Gastroesophageal sphincter (tissue), 4 donors: ENCODE measurements around the gene ZBP1. TPM values are rescaled to one million over a fixed set of nuclear protein-coding genes. Genes with fewer than 3 reads are reported as not detected.

ENCODE experiments used
- ATAC-seq: fragments of 150-250 bp; one replicate; pipeline ENCODE4 v1.9.1; 2016; ENCODE audit warnings: mild to moderate bottlenecking, moderate library complexity
- H3K27ac ChIP-seq, 4 donors: fragments of 200-600 bp; sonication (generic) in 3 of 4; 1 replicate in 3 of 4; 2 replicates in 1 of 4; pipeline ENCODE4 v1.5.1; 2016 to 2019
- H3K27me3 ChIP-seq: fragments of 200-600 bp; sonication (generic); one replicate; pipeline ENCODE4 v1.5.1; 2019
- H3K36me3 ChIP-seq, 2 donors: fragments of 200-600 bp; sonication (generic); one replicate each; pipeline ENCODE4 v1.5.1; 2019; ENCODE audit warnings: control low read depth in 1 of 2
- H3K4me1 ChIP-seq, 3 donors: fragments of 200-600 bp; sonication (generic); 1 replicate in 2 of 3; 2 replicates in 1 of 3; pipeline ENCODE4 v1.5.1; 2016 to 2019; ENCODE audit warnings: control low read depth in 2 of 3
- H3K4me3 ChIP-seq, 2 donors: fragments of 200-600 bp; sonication (generic); one replicate each; pipeline ENCODE4 v1.5.1; 2019; ENCODE audit warnings: mild to moderate bottlenecking in 1 of 2, moderate library complexity in 1 of 2
- H3K9me3 ChIP-seq, 3 donors: fragments of 200-600 bp; sonication (generic); one replicate each; pipeline ENCODE4 v1.5.1; 2017 to 2019; ENCODE audit warnings: control low read depth in 2 of 3
- EP300 ChIP-seq: sonication (generic); formaldehyde crosslinking; IDR thresholded peaks from one replicate; pipeline ENCODE4 v1.6.1; 2017; ENCODE audit warnings: antibody characterized with exemption, mild to moderate bottlenecking
- POLR2A ChIP-seq, 2 donors: fragments of 450-650 bp; IDR thresholded peaks; one replicate each; pipeline ENCODE4 v1.6.1; 2017; ENCODE audit warnings: antibody characterized with exemption in 2 of 2, mild to moderate bottlenecking in 2 of 2, moderate library complexity in 1 of 2
- POLR2AphosphoS5 ChIP-seq: sonication (generic); formaldehyde crosslinking; IDR thresholded peaks from one replicate; pipeline ENCODE4 v1.6.1; 2017; ENCODE audit warnings: antibody characterized with exemption
- WGBS, 2 donors: methylation state at CpG; one replicate each; pipeline ENCODE4 v1.1.5; 2018; ENCODE audit warnings: low coverage in 1 of 2; 5-methylcytosine and 5-hydroxymethylcytosine counted together
- total RNA-seq, 4 donors: library from RNA; depleted of rRNA; stranded (reverse); fragments of >200 nt; gene quantifications; one replicate each; pipeline ENCODE4 v1.1.0, GENCODE V29; 2016
- TF ChIP-seq, protein P1 (sequence below), 4 experiments: fragments of 200-600 bp in 2 of 4; fragments of 450-650 bp in 2 of 4; sonication (generic) in 1 of 4; IDR thresholded peaks; one replicate each; pipeline ENCODE4 v1.5.1; 2017 to 2019; ENCODE audit warnings: antibody characterized with exemption in 4 of 4, mild to moderate bottlenecking in 2 of 4, moderate library complexity in 2 of 4

ZBP1 gene
- total RNA-seq, 4 donors from 2014 or later, result 0.08 to 0.32 TPM; not detected in 2

DNA sequence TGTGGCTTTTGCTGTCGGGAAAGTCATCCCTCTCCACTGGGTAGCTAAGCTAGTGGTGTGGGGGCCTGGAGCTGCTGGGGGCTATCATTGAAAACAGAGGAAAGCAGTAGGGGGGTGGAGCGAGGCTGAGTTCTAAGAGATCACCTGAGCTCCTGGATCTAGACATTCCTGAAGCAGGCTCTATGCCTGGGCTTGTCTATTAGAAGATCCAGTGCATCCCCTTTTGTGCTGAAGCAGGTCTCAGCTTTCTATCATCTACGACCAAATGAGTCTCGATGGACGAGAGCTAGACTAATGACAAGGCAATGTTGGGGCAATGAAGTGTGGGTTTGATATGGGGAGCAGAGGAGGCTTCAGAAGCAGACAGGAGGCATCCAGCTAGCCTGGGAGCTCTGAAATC, 18.5 kb downstream of the ZBP1 start:
- no peaks in the 10 kb centered on the region for H3K36me3 ChIP-seq
- H3K27ac ChIP-seq, result no peak overlapping the region
- ATAC-seq, result no peak
- peaks cover 1% of the 10 kb centered on the region for H3K27me3 ChIP-seq
- H3K4me1 ChIP-seq, result peaks cover 0 to 6% (median 5%) of the 10 kb centered on the region in 3 donors
- TF ChIP-seq, protein P1, sequence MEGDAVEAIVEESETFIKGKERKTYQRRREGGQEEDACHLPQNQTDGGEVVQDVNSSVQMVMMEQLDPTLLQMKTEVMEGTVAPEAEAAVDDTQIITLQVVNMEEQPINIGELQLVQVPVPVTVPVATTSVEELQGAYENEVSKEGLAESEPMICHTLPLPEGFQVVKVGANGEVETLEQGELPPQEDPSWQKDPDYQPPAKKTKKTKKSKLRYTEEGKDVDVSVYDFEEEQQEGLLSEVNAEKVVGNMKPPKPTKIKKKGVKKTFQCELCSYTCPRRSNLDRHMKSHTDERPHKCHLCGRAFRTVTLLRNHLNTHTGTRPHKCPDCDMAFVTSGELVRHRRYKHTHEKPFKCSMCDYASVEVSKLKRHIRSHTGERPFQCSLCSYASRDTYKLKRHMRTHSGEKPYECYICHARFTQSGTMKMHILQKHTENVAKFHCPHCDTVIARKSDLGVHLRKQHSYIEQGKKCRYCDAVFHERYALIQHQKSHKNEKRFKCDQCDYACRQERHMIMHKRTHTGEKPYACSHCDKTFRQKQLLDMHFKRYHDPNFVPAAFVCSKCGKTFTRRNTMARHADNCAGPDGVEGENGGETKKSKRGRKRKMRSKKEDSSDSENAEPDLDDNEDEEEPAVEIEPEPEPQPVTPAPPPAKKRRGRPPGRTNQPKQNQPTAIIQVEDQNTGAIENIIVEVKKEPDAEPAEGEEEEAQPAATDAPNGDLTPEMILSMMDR (IDR thresholded peaks at IDR 0.05), result no peak
- TF ChIP-seq EP300, result no peak
- TF ChIP-seq POLR2A (IDR thresholded peaks at IDR 0.05), result no peak
- no peak for TF ChIP-seq POLR2AphosphoS5
- no peaks in the 10 kb centered on the region for H3K9me3 ChIP-seq
- WGBS, 2 donors, result 62 to 100% methylated on average over 3 to 4 of the region's 5 CpGs
- no peak overlapping the region for H3K4me3 ChIP-seq

DNA sequence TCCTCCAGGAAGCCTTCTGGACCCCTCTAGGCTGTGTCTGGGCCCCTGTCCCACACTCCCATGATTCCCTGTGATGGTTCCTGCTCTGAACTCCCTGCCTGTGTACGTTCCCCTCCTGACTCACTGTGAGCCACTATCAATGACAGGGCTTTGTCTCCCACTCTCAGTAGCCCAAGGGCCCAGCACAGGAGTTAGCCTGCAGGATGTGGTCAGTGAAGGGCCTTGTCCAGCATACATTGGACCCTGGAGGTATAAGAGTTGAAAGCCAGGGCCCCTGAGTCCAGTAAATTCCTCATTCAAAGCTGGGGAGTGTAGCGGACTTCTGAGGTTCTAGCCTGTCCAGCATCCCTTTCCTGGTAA, 19.0 kb downstream of the ZBP1 start:
- Histone ChIP-seq H3K36me3 (no peaks in the 10 kb centered on the region), H3K4me1 (peaks cover 0 to 10% (median 5%) of the 10 kb centered on the region in 3 donors), H3K27ac (no peak overlapping the region), H3K4me3 (no peak overlapping the region), H3K27me3 (peaks cover 7% of the 10 kb centered on the region), H3K9me3 (no peaks in the 10 kb centered on the region)
- no peak for ATAC-seq
- WGBS, 2 donors, result 100% methylated on average over 1 of the region's 2 CpGs
- TF ChIP-seq, protein P1 (IDR thresholded peaks at IDR 0.05), result no peak
- TF ChIP-seq POLR2A (IDR thresholded peaks at IDR 0.05) (no peak), EP300 (no peak), POLR2AphosphoS5 (no peak)

- Histone ChIP-seq H3K9me3 (no peaks in the 10 kb centered on the region), H3K4me3 (no peak overlapping the region), H3K27me3 (peaks cover 8% of the 10 kb centered on the region), H3K4me1 (peaks cover 0 to 10% (median 5%) of the 10 kb centered on the region in 3 donors), H3K36me3 (no peaks in the 10 kb centered on the region), H3K27ac (no peak overlapping the region)
- TF ChIP-seq, protein P1 (IDR thresholded peaks at IDR 0.05), result no peak
- no peak for TF ChIP-seq EP300
- TF ChIP-seq POLR2A (IDR thresholded peaks at IDR 0.05), result no peak
- no peak for TF ChIP-seq POLR2AphosphoS5
- ATAC-seq, result no peak
- 84 to 88% methylated on average over 6 to 8 of the region's 13 CpGs for WGBS, 2 donors
Measured at GRCh38 chr20:57600320-57601210, 19.7 kb downstream of the ZBP1 start.

- H3K27ac ChIP-seq, result no peak overlapping the region
- ATAC-seq, result no peak
- H3K4me1 ChIP-seq, result peaks cover 0 to 20% (median 5%) of the 10 kb centered on the region in 3 donors
- no peak for TF ChIP-seq POLR2A (IDR thresholded peaks at IDR 0.05)
- TF ChIP-seq, protein P1 (IDR thresholded peaks at IDR 0.05), result no peak
- no peak for TF ChIP-seq POLR2AphosphoS5
- H3K4me3 ChIP-seq, result no peak overlapping the region
- no peaks in the 10 kb centered on the region for H3K9me3 ChIP-seq
- no peaks in the 10 kb centered on the region for H3K36me3 ChIP-seq
- WGBS, 2 donors, result no CpG with 5 or more reads among the region's 5 CpGs
- peaks cover 8% of the 10 kb centered on the region for H3K27me3 ChIP-seq
Measured at GRCh38 chr20:57598491-57598890, 21.7 kb downstream of the ZBP1 start.

DNA sequence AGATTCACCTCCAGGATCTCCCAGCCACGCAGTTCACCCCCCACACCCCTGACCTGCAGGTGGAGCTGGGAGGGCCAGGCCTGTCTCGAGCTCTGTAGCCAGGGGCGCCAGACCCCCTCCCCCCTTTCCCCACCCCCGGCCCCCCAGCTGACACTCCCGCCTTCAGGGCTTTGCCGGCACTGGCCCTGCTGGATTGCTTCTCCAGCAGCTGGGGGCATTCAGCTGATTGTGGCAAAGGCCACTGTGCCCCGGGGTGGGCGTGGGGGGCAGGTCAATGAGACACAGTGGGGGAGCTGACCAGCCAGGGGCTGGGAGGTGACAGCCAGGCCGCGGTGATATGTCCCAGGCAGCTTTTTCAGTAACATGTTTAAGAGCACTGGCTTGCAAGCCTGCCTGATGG, 22.2 kb downstream of the ZBP1 start:
- no CpG with 5 or more reads among the region's 10 CpGs for WGBS, 2 donors
- Histone ChIP-seq H3K4me1 (peaks cover 0 to 24% (median 5%) of the 10 kb centered on the region in 3 donors), H3K27me3 (peaks cover 8% of the 10 kb centered on the region), H3K9me3 (no peaks in the 10 kb centered on the region), H3K36me3 (no peaks in the 10 kb centered on the region), H3K4me3 (no peak overlapping the region), H3K27ac (no peak overlapping the region)
- no peak for ATAC-seq
- TF ChIP-seq POLR2AphosphoS5 (no peak), POLR2A (IDR thresholded peaks at IDR 0.05) (no peak), EP300 (no peak)
- TF ChIP-seq, protein P1 (IDR thresholded peaks at IDR 0.05), result no peak
